HL-60 (cell line): Measurements from ENCODE around the gene TIMM44.

Experiments
- CTCF ChIP-seq: IDR thresholded peaks from one replicate; pipeline ENCODE4 v1.5.1; 2011; ENCODE audit warnings: low read length, control low read depth, inconsistent platforms; ENCODE audit not compliant: insufficient read depth
- GABPA ChIP-seq: IDR thresholded peaks from 2 replicates; pipeline ENCODE4 v1.6.1; 2012; ENCODE audit warnings: low read depth
- POLR2AphosphoS5 ChIP-seq: IDR thresholded peaks from 2 replicates; pipeline ENCODE4 v1.6.1; 2012; ENCODE audit warnings: low read depth

GRCh38 chr19:7908742-7909461 lies 34.6 kb downstream of the TIMM44 start:
- TF ChIP-seq CTCF (no peak), POLR2AphosphoS5 (0 out of 2 replicates have a peak, but pooled peaks have one; percentile 15), GABPA (no peak)
